ENCODE data around the gene MLLT6.

MLLT6 gene

DNA sequence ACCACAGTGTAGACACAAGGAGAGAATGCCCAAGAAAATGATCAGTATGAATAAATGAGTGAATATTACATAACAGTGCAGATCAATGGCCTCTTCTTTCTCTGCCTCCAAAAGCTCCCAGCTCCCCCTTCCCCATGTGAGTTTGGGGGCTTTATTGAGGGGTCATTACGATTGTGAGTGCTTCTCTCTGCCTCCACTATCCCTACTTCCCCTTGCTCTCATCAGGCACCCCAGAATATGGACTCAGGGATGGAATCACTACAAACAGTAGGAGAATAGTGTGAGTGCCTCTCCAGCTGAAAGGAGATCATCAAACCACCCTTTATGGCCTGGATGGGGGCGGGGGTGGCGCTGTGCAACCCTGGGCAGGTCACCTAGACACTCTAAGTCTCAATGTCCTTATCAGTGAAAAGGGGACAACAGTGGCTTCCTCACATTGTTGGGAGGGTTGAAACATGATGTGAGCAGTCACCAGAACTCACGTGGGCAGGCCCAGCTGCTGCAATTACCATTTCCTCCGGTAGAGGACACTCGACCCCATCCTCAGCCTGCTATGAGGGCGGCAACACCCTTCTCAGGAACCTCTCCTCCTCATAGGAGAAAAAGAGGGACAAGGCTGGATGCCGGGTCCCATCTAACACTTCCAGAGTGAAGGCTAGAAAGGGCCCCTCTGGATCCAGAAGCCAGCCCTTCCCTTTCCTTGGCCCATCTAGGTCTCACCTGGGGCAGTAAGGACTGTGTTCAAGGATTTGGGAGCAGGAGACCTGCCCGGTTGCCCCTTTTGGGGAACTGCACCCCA is 28.2 kb upstream of the MLLT6 start:
- TF ChIP-seq, protein P1, sequence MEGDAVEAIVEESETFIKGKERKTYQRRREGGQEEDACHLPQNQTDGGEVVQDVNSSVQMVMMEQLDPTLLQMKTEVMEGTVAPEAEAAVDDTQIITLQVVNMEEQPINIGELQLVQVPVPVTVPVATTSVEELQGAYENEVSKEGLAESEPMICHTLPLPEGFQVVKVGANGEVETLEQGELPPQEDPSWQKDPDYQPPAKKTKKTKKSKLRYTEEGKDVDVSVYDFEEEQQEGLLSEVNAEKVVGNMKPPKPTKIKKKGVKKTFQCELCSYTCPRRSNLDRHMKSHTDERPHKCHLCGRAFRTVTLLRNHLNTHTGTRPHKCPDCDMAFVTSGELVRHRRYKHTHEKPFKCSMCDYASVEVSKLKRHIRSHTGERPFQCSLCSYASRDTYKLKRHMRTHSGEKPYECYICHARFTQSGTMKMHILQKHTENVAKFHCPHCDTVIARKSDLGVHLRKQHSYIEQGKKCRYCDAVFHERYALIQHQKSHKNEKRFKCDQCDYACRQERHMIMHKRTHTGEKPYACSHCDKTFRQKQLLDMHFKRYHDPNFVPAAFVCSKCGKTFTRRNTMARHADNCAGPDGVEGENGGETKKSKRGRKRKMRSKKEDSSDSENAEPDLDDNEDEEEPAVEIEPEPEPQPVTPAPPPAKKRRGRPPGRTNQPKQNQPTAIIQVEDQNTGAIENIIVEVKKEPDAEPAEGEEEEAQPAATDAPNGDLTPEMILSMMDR (IDR thresholded peaks at IDR 0.05; ENCODE audit: low read depth, low read length, missing control alignments), result peak; percentile 94
- in situ Hi-C loops (cut with HindIII; ENCODE audit: low sequenced_read_pairs), result no loop called here
- DNase-seq (ENCODE audit: low read depth), result peak; percentile 59

DNA sequence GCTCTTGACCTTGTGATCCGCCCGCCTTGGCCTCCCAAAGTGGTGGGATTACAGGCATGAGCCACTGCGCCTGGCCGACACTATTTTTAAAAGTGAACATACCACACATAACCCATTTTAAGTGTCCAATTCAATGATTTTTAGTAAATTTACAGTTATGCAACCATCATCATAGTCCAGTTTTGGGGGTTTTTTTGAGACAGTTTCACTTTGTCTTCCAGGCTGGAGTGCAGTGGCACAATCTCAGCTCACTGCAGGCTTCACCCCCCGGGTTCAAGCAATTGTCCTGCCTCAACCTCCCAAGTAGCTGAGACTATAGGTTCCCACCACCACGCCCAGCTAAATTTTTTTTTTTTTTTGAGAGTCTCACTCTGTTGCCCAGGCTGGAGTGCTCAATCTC is 27.3 kb upstream of the MLLT6 start:
- DNase-seq (ENCODE audit: low read depth), result no peak
- in situ Hi-C loops (cut with HindIII; ENCODE audit: low sequenced_read_pairs), result no loop called here
- no peak overlapping the region for H3K4me3 ChIP-seq (ENCODE audit: low read depth, low read length)
- TF ChIP-seq, protein P1 (IDR thresholded peaks at IDR 0.05; ENCODE audit: low read depth, low read length, missing control alignments), result no peak

More for the DNA sequence above, 28.2 kb upstream of the MLLT6 start:
- H3K4me3 ChIP-seq (ENCODE audit: low read depth, low read length), result no peak overlapping the region

DNA sequence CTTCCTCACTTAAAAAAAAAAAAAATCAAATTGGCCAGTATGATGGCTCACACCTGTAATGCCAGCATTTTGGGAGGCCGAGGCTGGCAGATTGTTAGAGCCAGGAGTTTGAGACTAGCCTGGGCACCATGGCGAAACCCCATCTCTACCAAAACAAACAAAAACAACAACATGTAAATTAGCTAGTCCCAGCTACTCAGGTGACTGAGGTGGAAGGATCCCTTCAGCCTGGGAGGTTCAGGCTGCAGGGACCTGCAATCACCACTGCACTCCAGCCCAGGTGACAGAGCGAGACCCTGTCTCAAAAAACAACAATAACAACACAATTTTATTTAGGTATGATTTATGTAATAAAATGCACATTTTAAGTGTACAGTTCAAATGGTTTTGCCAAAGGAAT is 24.0 kb upstream of the MLLT6 start:
- in situ Hi-C loops (cut with HindIII; ENCODE audit: low sequenced_read_pairs), result no loop called here

DNA sequence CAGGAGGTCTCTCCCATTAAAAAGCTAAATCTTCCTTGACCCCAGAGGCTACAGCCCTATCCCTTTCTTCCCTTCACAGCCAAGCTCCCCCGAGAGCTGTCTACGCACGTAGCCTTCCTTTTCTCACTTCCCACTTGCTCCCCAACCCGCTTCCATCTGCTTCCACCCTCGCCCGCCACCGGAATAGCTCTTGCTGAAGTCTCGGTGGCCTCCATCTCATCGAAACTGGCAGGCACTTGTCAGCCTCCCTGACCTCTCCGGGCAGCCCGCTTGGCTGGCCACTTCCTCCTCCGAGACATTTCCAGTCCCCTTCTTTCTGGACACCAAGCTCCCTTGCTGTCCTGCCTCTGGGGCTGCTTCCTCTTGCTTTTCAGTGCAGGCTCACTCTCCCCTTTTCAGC is 19.6 kb upstream of the MLLT6 start:
- TF ChIP-seq, protein P1 (IDR thresholded peaks at IDR 0.05; ENCODE audit: low read depth, low read length, missing control alignments), result no peak
- no peak for DNase-seq (ENCODE audit: low read depth)
- no peak overlapping the region for H3K4me3 ChIP-seq (ENCODE audit: low read depth, low read length)
- in situ Hi-C loops (cut with HindIII; ENCODE audit: low sequenced_read_pairs), result no loop called here

More for the DNA sequence above, 24.0 kb upstream of the MLLT6 start:
- no peak overlapping the region for H3K4me3 ChIP-seq (ENCODE audit: low read depth, low read length)
- DNase-seq (ENCODE audit: low read depth), result no peak
- TF ChIP-seq, protein P1 (IDR thresholded peaks at IDR 0.05; ENCODE audit: low read depth, low read length, missing control alignments), result no peak

DNA sequence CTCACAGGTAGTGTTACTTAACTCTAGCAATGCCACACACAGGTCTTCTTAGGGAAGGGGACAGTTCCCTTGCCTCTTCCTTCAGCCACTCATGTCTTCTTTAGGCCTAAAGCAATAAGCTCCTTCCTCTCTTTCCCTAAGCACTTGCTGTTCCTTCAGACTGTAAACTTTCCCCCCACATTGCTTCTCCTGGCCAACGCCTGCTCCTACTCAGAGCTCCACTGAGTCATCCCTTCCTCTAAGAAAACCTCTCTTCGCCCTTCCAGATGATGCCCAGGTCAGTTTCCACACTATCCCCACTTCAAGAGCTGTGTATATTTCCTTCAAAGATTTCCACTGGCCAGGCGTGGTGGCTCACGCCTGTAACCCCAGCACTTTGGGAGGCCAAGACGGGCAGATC is 17.8 kb upstream of the MLLT6 start:
- TF ChIP-seq, protein P1 (IDR thresholded peaks at IDR 0.05; ENCODE audit: low read depth, low read length, missing control alignments), result no peak
- DNase-seq (ENCODE audit: low read depth), result no peak
- in situ Hi-C loops (cut with HindIII; ENCODE audit: low sequenced_read_pairs), result no loop called here
- no peak overlapping the region for H3K4me3 ChIP-seq (ENCODE audit: low read depth, low read length)

DNA sequence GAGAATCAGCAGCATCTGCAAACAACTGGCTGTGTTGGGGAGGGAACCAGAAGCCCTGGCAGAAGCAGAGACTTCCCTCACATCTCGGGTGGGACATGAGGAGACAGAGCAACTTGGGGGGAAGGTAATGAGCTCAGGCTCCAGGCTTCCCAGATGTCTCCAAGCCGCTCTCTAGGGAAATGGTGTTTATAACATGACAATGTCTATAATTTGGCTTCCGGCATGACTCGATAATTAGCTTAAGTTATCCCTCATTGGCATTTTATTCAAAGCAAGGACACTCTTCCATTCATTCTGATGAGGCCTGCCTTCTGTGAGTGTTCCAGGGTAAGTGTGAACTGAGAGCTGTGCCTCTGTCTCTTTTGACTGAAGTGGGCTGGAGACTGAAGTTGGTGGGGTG is 14.7 kb upstream of the MLLT6 start:
- in situ Hi-C loops (cut with HindIII; ENCODE audit: low sequenced_read_pairs), result no loop called here
- no peak for DNase-seq (ENCODE audit: low read depth)

More for the DNA sequence above, 14.7 kb upstream of the MLLT6 start:
- TF ChIP-seq, protein P1 (IDR thresholded peaks at IDR 0.05; ENCODE audit: low read depth, low read length, missing control alignments), result no peak
- H3K4me3 ChIP-seq (ENCODE audit: low read depth, low read length), result no peak overlapping the region

Measured in astrocyte of the cerebellum (primary cell).